HG02642 (cell line): Measurements from ENCODE around the gene PEX7.
"Not testable (repeated sequence)": the region's sequence is repeated elsewhere in the genome, so short reads cannot be mapped to it uniquely, and the experiment has no call there.

ENCODE experiments used
- ATAC-seq: cut with Tn5 transposase; IDR thresholded peaks from one replicate; pipeline ENCODE4 v1.9.1; 2021; ENCODE audit warnings: mild to moderate bottlenecking; ENCODE audit not compliant: unreplicated experiment, poor library complexity

The PEX7 gene

DNA sequence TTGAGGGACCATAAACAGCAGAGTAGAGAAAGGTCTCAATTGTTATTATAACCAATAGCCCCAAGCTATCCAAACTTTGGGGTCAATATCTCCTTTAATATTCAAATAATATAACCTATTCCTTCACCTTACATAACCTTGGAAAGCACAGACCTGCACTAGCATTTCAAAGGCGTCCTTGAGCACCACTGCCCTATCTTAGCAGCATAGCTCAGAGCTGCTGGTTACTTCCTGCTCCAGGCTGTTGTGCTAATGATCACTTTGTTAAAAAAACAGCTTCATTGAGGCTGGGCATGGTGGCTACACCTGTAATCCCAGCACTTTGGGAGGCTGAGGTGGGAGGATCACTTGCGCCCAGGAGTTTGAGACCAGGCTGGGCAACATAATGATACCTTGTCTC is 110.2 kb downstream of the PEX7 start:
- no peak for ATAC-seq

GRCh38 chr6:136945072-136945471 is 122.7 kb downstream of the PEX7 start:
- no peak for ATAC-seq

- no peak for ATAC-seq
Measured at GRCh38 chr6:136945711-136946121, 123.3 kb downstream of the PEX7 start.

- ATAC-seq: no peak
Measured at GRCh38 chr6:136947037-136947436, 124.6 kb downstream of the PEX7 start.

DNA sequence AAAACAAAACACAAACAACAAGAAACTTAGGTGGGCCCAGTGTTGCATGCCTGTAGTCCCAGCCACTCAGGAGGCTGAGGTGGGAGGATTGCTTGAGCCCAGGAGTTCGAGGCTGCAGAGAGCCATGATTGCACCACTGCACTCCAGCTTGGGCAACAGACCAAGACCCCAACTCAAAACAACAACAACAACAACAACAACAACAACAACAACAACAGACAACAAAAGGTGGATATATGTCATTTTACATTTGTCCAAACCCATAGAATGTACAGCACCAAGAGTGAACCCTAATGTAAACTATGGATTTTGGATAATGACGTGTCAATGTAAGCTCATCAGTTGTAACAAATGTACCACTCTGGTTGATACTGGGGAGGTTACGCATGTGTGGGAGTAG is 127.6 kb downstream of the PEX7 start:
- not testable (repeated sequence) for ATAC-seq

DNA sequence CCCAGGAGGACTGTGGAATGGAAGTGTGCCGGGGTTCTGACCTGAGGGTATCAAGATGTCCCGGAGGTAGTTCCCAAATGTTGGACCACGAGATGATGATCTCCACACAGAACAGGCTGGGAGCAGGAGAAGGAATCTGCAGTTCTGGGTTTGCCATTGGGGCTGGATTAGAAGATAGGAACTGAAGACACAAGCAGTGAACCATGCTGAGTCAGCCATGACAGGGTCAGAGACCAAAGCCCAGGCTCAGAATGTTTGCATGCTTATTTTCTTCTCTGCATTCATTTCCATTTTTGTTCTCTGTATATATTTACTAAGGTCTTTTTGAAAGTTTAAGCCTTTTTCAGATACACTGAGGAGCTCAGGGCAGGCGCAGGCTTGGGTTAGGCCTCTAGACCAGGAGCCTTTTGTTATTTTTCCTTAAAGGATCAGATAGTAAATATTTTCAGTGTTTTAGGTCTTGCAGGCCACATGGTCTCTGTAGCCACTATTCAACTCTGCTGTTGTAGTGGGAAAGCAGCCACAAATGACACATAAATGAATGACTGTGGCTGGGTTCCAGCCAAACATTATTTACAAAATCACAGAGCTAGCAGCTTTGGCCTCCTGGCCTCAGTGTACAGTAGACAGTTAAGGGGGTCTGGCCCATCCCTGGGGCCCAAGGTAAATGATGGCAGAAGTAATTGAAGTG is 128.2 kb downstream of the PEX7 start:
- no peak for ATAC-seq

GRCh38 chr6:136952714-136953260 is 130.4 kb downstream of the PEX7 start:
- no peak for ATAC-seq

DNA sequence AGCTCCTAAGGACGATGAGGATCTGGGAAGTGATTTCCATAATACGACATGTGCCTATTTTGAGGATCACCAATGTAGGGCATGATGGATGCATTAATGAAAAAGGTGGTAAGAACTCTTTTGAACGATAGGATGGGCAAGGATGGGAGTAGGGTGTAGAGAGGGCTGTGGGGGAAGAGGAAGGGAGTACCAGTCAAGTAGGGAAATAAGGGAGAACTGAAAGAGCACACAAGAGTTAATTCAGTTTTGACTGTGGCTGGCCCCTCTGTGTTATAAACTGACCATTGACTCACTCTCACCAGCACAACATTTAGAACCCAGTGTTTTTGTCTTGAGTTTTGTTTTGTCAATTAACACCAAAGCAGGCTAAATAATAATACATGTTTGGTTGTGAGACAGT is 132.7 kb downstream of the PEX7 start:
- ATAC-seq: no peak

- ATAC-seq: no peak
Measured at GRCh38 chr6:136956590-136957544, 134.5 kb downstream of the PEX7 start.

GRCh38 chr6:136958168-136958567 is 135.8 kb downstream of the PEX7 start:
- ATAC-seq: no peak

DNA sequence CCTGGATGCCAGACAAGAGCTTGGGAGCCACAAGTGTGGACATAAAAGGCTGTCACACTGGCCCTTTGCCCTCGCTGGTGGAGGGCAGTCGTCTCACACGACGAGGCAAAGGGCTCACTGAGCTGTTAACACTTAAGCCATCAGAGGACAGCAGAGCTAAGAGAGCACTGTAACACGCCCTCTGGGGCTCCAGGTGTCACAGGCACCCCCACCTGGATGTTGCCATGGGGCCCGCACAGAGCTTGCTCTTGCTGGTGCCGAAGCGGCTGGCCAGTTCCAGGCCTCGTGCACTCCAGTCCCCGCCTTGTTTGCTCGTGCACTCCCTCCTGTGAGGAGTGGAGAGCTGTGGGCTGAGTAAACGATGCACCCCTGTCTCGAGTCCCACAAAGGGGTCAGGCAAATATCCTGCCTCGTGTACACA is 137.1 kb downstream of the PEX7 start:
- ATAC-seq: no peak

GRCh38 chr6:136959935-136960334 is 137.5 kb downstream of the PEX7 start:
- ATAC-seq: not testable (repeated sequence)

GRCh38 chr6:136960781-136961180 is 138.4 kb downstream of the PEX7 start:
- ATAC-seq: no peak

DNA sequence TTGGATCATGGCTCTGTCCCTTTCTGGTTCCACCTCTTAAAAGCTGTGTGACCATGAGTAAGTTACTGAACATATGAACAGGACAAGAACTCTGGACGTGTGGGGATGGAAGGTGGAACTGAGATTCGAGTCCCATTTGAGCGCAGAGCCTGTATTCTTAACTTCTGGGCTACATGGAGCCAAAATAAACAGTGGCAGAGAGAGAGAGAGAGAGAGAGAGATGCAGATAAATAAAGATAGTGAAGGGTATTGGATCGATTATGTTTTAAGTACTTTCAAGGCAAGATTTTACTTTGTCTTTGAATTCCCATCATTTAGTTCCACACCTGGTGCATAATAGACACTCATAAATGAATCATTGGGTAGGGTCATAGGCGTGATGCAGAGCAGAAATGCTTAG is 139.5 kb downstream of the PEX7 start:
- no peak for ATAC-seq

- no peak for ATAC-seq
Measured at GRCh38 chr6:136962661-136963060, 140.3 kb downstream of the PEX7 start.

DNA sequence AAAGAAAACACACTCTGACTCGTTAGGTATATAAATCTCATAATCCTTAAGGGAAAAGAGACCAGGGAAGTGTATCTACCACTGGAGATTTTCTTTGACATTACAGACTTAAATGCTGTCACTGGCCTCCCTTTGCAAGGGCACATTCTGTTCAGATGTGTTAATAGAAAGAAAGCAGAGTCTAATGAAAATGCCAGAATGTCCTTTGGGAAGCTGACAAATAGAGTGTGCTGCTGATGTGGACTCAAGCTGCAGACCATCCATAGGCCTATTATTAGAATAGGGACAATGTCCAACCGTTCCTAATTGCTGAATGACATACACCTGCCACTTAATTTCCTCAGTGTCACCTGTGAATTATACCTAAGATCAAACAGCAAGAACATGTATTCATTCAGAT is 140.9 kb downstream of the PEX7 start:
- ATAC-seq: no peak
